ENCODE measurements around the gene PDK4.

PDK4 gene

DNA sequence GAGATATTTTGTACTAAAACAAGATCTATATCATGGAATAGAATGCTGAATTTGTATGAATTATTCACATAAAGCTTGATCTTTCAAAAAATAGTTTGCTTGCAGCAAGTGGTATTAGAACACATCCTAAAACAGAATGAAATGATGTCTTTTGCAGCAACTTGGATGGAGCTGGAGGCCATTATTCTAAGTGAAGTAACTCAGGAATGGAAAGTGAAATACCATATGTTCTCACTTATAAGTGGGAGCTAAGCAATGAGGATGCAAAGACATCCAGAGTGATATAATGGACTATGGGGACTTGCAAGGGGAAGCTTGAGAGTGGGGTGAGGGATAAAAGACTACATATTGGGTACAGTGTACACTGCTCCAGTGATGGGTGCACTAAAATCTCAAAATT, 56.9 kb downstream of the PDK4 start:
- Mint-ChIP-seq H3K36me3 (ENCODE audit: low read depth) (no peaks in the 10 kb centered on the region), H3K4me3 (no peak overlapping the region), H3K4me1 (no peaks in the 10 kb centered on the region), H3K27ac (no peak overlapping the region), H3K27me3 (peaks cover 5% of the 10 kb centered on the region), H3K9me3 (no peaks in the 10 kb centered on the region)
- no peak for ATAC-seq
- no peak for DNase-seq

DNA sequence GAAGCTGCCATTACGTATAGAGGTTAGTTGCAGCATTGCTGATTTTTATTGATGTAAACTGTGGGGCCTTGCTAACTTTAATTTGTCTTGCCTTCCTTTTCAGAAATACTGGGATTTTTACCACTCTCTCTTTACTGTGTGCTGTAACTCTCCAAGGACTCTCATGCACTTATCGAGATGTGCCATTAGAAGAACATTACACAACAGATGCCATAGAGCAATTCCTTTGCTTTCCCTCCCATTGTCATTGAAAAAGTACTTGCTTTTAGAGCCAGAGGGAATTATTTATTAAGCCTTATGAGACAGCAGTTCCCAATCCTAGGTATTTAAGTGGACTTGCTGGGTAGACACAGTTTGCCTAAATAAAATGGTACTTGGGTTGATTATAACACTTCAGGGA, 58.8 kb downstream of the PDK4 start:
- H3K4me3 Mint-ChIP-seq: no peak overlapping the region
- peaks cover 2% of the 10 kb centered on the region for H3K27me3 Mint-ChIP-seq
- no peak for ATAC-seq
- no peaks in the 10 kb centered on the region for H3K4me1 Mint-ChIP-seq
- no peak overlapping the region for H3K27ac Mint-ChIP-seq
- H3K9me3 Mint-ChIP-seq: no peaks in the 10 kb centered on the region
- H3K36me3 Mint-ChIP-seq (ENCODE audit: low read depth): no peaks in the 10 kb centered on the region
- no peak for DNase-seq

DNA sequence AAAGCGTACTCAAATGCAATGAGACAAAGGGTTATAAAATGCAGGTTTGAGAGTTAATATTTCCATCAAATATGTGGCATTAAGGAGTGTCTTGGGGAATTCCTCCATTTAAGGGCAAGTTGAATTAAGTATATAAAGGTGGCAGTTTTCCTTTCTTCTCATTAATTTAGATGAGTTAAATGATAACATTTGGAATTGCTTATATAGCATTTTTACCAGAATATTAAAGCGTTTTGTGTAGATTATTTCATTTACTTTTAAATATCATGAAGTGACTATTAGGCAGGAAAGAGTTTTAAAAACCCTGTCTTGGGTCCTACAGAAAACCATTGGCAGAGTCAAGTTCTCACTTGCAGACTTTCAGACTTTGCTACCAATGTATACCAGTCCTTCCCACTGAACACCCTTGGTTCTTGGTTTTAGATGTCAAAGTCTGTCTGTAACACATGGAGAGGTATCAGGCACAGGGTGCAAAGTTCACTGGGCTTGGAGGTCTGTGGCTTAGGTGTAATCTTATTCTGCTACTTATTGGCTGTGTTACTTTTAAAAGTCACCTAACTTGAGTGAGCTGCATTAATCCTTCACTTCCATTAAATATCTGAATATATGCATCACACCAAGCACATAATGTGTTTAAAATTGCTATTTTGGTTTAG, 59.5 kb downstream of the PDK4 start:
- ATAC-seq (no peak), DNase-seq (no peak)
- Mint-ChIP-seq H3K4me1 (no peaks in the 10 kb centered on the region), H3K27ac (no peak overlapping the region), H3K36me3 (ENCODE audit: low read depth) (no peaks in the 10 kb centered on the region), H3K27me3 (peaks cover 2% of the 10 kb centered on the region), H3K9me3 (no peaks in the 10 kb centered on the region), H3K4me3 (no peak overlapping the region)

GRCh38 chr7:95535662-95536061, 60.7 kb downstream of the PDK4 start:
- Mint-ChIP-seq H3K36me3 (ENCODE audit: low read depth) (no peaks in the 10 kb centered on the region), H3K4me1 (no peaks in the 10 kb centered on the region), H3K27me3 (no peaks in the 10 kb centered on the region), H3K4me3 (no peak overlapping the region), H3K27ac (no peak overlapping the region), H3K9me3 (no peaks in the 10 kb centered on the region)
- ATAC-seq (no peak), DNase-seq (no peak)

DNA sequence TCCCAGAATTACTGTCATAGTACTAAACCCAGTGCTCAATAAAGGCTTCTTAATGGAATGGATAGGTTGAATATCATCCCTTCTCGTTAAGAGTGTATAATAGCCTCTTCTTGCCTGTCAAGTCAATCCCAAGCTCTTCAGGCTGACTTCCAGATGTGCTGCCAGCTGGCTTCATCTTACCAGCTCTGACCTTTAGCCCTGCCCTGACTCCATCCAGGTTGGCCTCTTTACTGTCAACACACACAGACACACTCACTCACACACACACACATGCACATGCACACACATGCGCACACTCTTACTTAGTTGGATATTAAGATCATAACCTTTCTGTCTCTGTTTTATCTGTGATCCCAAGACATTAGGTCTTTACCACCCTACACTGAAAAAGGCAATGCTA, 61.5 kb downstream of the PDK4 start:
- no peaks in the 10 kb centered on the region for H3K9me3 Mint-ChIP-seq
- no peaks in the 10 kb centered on the region for H3K36me3 Mint-ChIP-seq (ENCODE audit: low read depth)
- ATAC-seq (no peak), DNase-seq (no peak)
- no peak overlapping the region for H3K4me3 Mint-ChIP-seq
- no peak overlapping the region for H3K27ac Mint-ChIP-seq
- H3K27me3 Mint-ChIP-seq: no peaks in the 10 kb centered on the region
- no peaks in the 10 kb centered on the region for H3K4me1 Mint-ChIP-seq

All from activated naive CD8-positive, alpha-beta T cell treated with anti-CD3 and anti-CD28 coated beads, Interleukin-2, amount 50 U/mL, for 24 hours (primary cell).